ENCODE measurements around the gene MYOZ1. TPM values are rescaled to one million over a fixed set of nuclear protein-coding genes. Genes with fewer than 3 reads are reported as not detected.

Gene MYOZ1
- total and polyA plus RNA-seq, 2 donors (not counting 3 experiments of a cell fraction or from before 2014, with no cell fraction given), result not detected

DNA sequence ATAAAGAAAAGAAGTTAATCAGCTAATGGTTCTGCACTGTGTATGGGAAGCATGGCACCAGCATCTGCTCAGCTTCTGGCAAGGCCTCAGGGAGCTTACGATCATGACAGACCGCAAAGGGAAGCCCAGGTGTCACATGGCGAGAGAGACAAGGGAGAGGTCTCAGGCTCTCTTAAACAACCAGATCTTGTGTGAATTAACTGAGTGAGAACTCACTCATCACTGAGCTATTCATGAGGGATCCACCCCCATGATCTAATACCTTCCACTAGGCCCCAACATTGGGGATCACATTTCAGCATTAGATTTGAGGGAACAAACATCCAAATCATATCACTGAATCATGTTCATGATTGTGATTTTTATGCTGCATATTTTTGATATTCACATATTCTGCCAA lies 55.9 kb downstream of the MYOZ1 start:
- Histone ChIP-seq H3K4me3 (replicated peaks in 1 of 3; ENCODE audit: insufficient read depth in 1 of 3, low read depth in 1 of 3, low read length in 3 of 3) (no peak overlapping the region), H3K9me3 (replicated peaks; ENCODE audit: control insufficient read depth, insufficient read depth, low read length) (no peaks in the 10 kb centered on the region), H3K4me2 (ENCODE audit: insufficient read depth, low read length) (no peak overlapping the region), H3K36me3 (ENCODE audit: control insufficient read depth in 2 of 2, extremely low read depth in 1 of 2, insufficient read depth in 2 of 2, low read length in 2 of 2) (no peaks in the 10 kb centered on the region), H3K79me2 (ENCODE audit: control insufficient read depth, insufficient read depth, low read length) (no peaks in the 10 kb centered on the region), H3K9me1 (replicated peaks; ENCODE audit: control insufficient read depth, extremely low read depth, insufficient read depth, low read length) (no peaks in the 10 kb centered on the region), H4K20me1 (replicated peaks; ENCODE audit: control insufficient read depth, extremely low read depth, insufficient read depth, low read length) (no peaks in the 10 kb centered on the region), H3K9ac (replicated peaks; ENCODE audit: extremely low read depth, insufficient read depth, low read length) (no peak overlapping the region), H2AFZ (ENCODE audit: low read depth, low read length) (no peak overlapping the region), H3K27ac (ENCODE audit: insufficient read depth, low read depth, low read length) (no peak overlapping the region), H3K4me1 (ENCODE audit: control insufficient read depth, extremely low read depth, insufficient read depth, low read length) (peaks cover 13% of the 10 kb centered on the region), H3K27me3 (ENCODE audit: control insufficient read depth in 2 of 2, insufficient read depth in 2 of 2, low read length in 2 of 2) (peaks cover 18 to 25% of the 10 kb centered on the region in 2 experiments)
- intact Hi-C loops (cut with micrococcal nuclease), result loop anchor here (5.0 kb wide), 2 partner anchors 33 to 42 kb away; no protein-coding TSS in a partner anchor
- DNase-seq (ENCODE audit: low read depth, low spot score) (no peak), FAIRE-seq (no peak)
- TF ChIP-seq POLR2A (IDR thresholded peaks at IDR 0.05; ENCODE audit: low read depth, low read length), result no peak
- no peak for TF ChIP-seq FOS (IDR thresholded peaks at IDR 0.05; ENCODE audit: borderline replicate concordance, insufficient read depth, low read length)
- TF ChIP-seq, protein P1, sequence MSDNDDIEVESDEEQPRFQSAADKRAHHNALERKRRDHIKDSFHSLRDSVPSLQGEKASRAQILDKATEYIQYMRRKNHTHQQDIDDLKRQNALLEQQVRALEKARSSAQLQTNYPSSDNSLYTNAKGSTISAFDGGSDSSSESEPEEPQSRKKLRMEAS (IDR thresholded peaks at IDR 0.05; ENCODE audit: insufficient read depth, insufficient read length), result no peak
- TF ChIP-seq, protein P2, sequence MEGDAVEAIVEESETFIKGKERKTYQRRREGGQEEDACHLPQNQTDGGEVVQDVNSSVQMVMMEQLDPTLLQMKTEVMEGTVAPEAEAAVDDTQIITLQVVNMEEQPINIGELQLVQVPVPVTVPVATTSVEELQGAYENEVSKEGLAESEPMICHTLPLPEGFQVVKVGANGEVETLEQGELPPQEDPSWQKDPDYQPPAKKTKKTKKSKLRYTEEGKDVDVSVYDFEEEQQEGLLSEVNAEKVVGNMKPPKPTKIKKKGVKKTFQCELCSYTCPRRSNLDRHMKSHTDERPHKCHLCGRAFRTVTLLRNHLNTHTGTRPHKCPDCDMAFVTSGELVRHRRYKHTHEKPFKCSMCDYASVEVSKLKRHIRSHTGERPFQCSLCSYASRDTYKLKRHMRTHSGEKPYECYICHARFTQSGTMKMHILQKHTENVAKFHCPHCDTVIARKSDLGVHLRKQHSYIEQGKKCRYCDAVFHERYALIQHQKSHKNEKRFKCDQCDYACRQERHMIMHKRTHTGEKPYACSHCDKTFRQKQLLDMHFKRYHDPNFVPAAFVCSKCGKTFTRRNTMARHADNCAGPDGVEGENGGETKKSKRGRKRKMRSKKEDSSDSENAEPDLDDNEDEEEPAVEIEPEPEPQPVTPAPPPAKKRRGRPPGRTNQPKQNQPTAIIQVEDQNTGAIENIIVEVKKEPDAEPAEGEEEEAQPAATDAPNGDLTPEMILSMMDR (IDR thresholded peaks at IDR 0.05; ENCODE audit: extremely low read depth in 1 of 2, insufficient read depth in 1 of 2, low read depth in 1 of 2, low read length in 2 of 2), result no peak
- no peak for TF ChIP-seq POLR2AphosphoS5 (IDR thresholded peaks at IDR 0.05; ENCODE audit: insufficient read depth, low read depth, low read length)
- no peak for TF ChIP-seq GATA2 (IDR thresholded peaks at IDR 0.05; ENCODE audit: insufficient read depth, insufficient read length, low read depth, low read length)
- no peak for TF ChIP-seq EZH2 (IDR thresholded peaks at IDR 0.05; ENCODE audit: borderline replicate concordance, low read depth, low read length, severe bottlenecking)
- TF ChIP-seq JUN (IDR thresholded peaks at IDR 0.05; ENCODE audit: borderline replicate concordance, insufficient read depth, insufficient read length, low read depth), result no peak
- TF ChIP-seq MYC (IDR thresholded peaks at IDR 0.05; ENCODE audit: low read depth, low read length), result no peak
- no TSS peak for BruUV-seq (replicated peaks)
- ChIA-PET POLR2A (no interaction called here), CTCF (interaction anchor here (0.7 kb wide), 1 partner anchor 97 kb away, joined by 3 read pairs; no protein-coding TSS in a partner anchor)
- dilution Hi-C loops (cut with MboI; ENCODE audit: extremely low pct_ligation_motif_present, low sequenced_read_pairs), result no loop called here

All from endothelial cell of umbilical vein (primary cell).